CD14-positive monocyte (primary cell): ENCODE results near the gene SULF2. TPM values are rescaled to one million over a fixed set of nuclear protein-coding genes. Genes with fewer than 3 reads are reported as not detected.

Experiments
- DNase-seq, 3 donors: peaks; one replicate each; pipeline ENCODE4 v3.0.0-alpha.2; 2011 to 2022
- H2AFZ ChIP-seq: 2 replicates; pipeline ENCODE4 v1.6.0; 2012; ENCODE audit warnings: mild to moderate bottlenecking, low read depth, low read length, inconsistent platforms; ENCODE audit not compliant: insufficient read depth, poor library complexity, severe bottlenecking
- H3K27ac ChIP-seq, 2 donors: 1 replicate in 1 of 2; 2 replicates in 1 of 2; pipeline ENCODE4 v1.5.1; 2012 to 2013; ENCODE audit warnings: low read length in 2 of 2, control low read depth in 1 of 2, inconsistent platforms in 1 of 2, low read depth in 1 of 2, mild to moderate bottlenecking in 1 of 2
- H3K27me3 ChIP-seq, 2 donors: one replicate each; pipeline versions ENCODE4 v1.6.0 to v1.6.1; 2011 to 2013; ENCODE audit warnings: low read length in 2 of 2; ENCODE audit not compliant: control insufficient read depth in 2 of 2, insufficient read depth in 2 of 2
- H3K36me3 ChIP-seq, 2 donors: replicated peaks in 1 of 2; 1 replicate in 1 of 2; 2 replicates in 1 of 2; pipeline versions ENCODE4 v1.5.1 to v1.6.1; 2012 to 2013; ENCODE audit warnings: low read length in 2 of 2, control low read depth in 1 of 2, inconsistent platforms in 1 of 2, mild to moderate bottlenecking in 1 of 2; ENCODE audit not compliant: insufficient read depth in 2 of 2, control insufficient read depth in 1 of 2
- H3K4me1 ChIP-seq, 2 donors: 1 replicate in 1 of 2; 2 replicates in 1 of 2; pipeline versions ENCODE4 v1.5.1 to v1.6.1; 2012 to 2013; ENCODE audit warnings: low read length in 2 of 2, control low read depth in 1 of 2, inconsistent platforms in 1 of 2, mild to moderate bottlenecking in 1 of 2, moderate library complexity in 1 of 2; ENCODE audit not compliant: insufficient read depth in 2 of 2, control insufficient read depth in 1 of 2
- H3K4me2 ChIP-seq: replicated peaks from 2 replicates; pipeline ENCODE3; 2012; ENCODE audit warnings: low read length, moderate library complexity, mild to moderate bottlenecking; ENCODE audit not compliant: poor library complexity, severe bottlenecking; ENCODE audit errors: extremely low read depth
- H3K4me3 ChIP-seq, 3 experiments: fragments of 200-600 bp in 1 of 3; sonication (generic) in 1 of 3; replicated peaks in 1 of 3; 1 replicate in 2 of 3; 2 replicates in 1 of 3; pipeline ENCODE4 v1.5.1; 2011 to 2013; ENCODE audit warnings: low read length in 3 of 3, mild to moderate bottlenecking in 3 of 3, control low read depth in 2 of 3, low read depth in 2 of 3, inconsistent platforms in 1 of 3, moderate library complexity in 1 of 3
- H3K79me2 ChIP-seq: 2 replicates; pipeline ENCODE4 v1.6.0; 2012; ENCODE audit warnings: mild to moderate bottlenecking, control low read depth, inconsistent platforms, low read length, moderate library complexity; ENCODE audit not compliant: insufficient read depth
- H3K9ac ChIP-seq: 2 replicates; pipeline ENCODE4 v1.6.0; 2017; ENCODE audit warnings: low read length, mild to moderate bottlenecking; ENCODE audit not compliant: insufficient read depth, poor library complexity, severe bottlenecking
- H3K9me3 ChIP-seq, 2 donors: replicated peaks in 1 of 2; 1 replicate in 1 of 2; 2 replicates in 1 of 2; pipeline versions ENCODE4 v1.5.1 to v1.6.1; 2012 to 2013; ENCODE audit warnings: low read length in 2 of 2, control low read depth in 1 of 2; ENCODE audit not compliant: control insufficient read depth in 1 of 2, insufficient read depth in 1 of 2
- H4K20me1 ChIP-seq: 2 replicates; pipeline ENCODE4 v1.6.0; 2012; ENCODE audit warnings: mild to moderate bottlenecking, low read length, control low read depth, moderate library complexity; ENCODE audit not compliant: insufficient read depth
- H3K27ac Mint-ChIP-seq, 7 donors: one replicate each; pipeline ENCODE4 v1.8.0; 2020; ENCODE audit warnings: mild to moderate bottlenecking in 7 of 7, mixed read lengths in 7 of 7, moderate library complexity in 6 of 7, inconsistent platforms in 2 of 7
- H3K27me3 Mint-ChIP-seq, 3 donors: one replicate each; pipeline ENCODE4 v1.8.0; 2021 to 2022; ENCODE audit warnings: low read depth in 3 of 3, mild to moderate bottlenecking in 3 of 3, mixed read lengths in 3 of 3, moderate library complexity in 3 of 3, inconsistent platforms in 1 of 3
- H3K36me3 Mint-ChIP-seq, 2 donors: one replicate each; pipeline ENCODE4 v1.8.0; 2020; ENCODE audit warnings: mixed read lengths in 2 of 2, inconsistent platforms in 1 of 2, mild to moderate bottlenecking in 1 of 2
- H3K4me1 Mint-ChIP-seq: one replicate; pipeline ENCODE4 v1.8.0; 2020; ENCODE audit warnings: mild to moderate bottlenecking, mixed read lengths
- H3K4me3 Mint-ChIP-seq, 2 donors: one replicate each; pipeline ENCODE4 v1.8.0; 2020; ENCODE audit warnings: mild to moderate bottlenecking in 2 of 2, mixed read lengths in 2 of 2, moderate library complexity in 1 of 2
- H3K9me3 Mint-ChIP-seq, 7 donors: one replicate each; pipeline ENCODE4 v1.8.0; 2020 to 2022; ENCODE audit warnings: mixed read lengths in 7 of 7, mild to moderate bottlenecking in 6 of 7, moderate library complexity in 6 of 7, inconsistent platforms in 2 of 7
- WGBS: methylation state at CpG from one replicate; pipeline ENCODE4 v1.1.5; 2013; ENCODE audit warnings: missing lambda C conversion rate; ENCODE audit not compliant: insufficient coverage; 5-methylcytosine and 5-hydroxymethylcytosine counted together
- intact Hi-C, 2 donors: fragments of 100-400 bp; cut with micrococcal nuclease; formaldehyde crosslinking; loops; one replicate each; pipeline versions ENCODE4 v1.15.0 to v1.15.1; 2023
- polyA plus RNA-seq, 3 donors: library from polyadenylated mRNA; depleted of rRNA in 1 of 3; unstranded in 2 of 3; stranded (reverse) in 1 of 3; fragments of 300-500 nt in 2 of 3; fragments of >200 nt in 1 of 3; fragmentation: Illumina TruSeq in 2 of 3; gene quantifications; 1 replicate in 2 of 3; 2 replicates in 1 of 3; pipeline ENCODE4 v1.2.3, GENCODE V29; 2012 to 2021
- TF ChIP-seq, protein P1 (sequence below): fragments of 200-600 bp; IDR thresholded peaks from one replicate; pipeline ENCODE4 v1.8.0; 2022; ENCODE audit warnings: antibody characterized with exemption, mild to moderate bottlenecking

The SULF2 gene
- polyA plus RNA-seq, 3 donors = 60.3 to 156 (median 75.5) TPM

DNA sequence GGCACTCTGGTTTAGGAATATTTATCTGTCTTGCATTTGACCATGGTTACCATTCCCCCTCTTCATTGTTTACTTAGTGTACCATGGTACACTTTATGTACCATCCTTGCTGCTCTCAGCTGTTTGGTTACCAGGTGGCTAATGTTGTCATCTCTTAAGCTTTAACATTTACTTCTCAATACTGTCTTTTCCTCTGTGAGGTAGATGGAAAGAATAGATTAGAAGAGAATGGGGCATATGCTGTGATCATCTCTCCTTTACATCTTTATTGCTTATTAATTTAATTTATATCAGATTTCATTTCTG, 174.4 kb downstream of the SULF2 start:
- Mint-ChIP-seq H3K36me3 (peaks cover 10 to 33% of the 10 kb centered on the region in 2 donors), H3K27me3 (peaks cover 0 to 1% (median 0%) of the 10 kb centered on the region in 3 donors), H3K27ac (peak overlapping the region in 4 of 7 donors; percentile 28 to 86 (median 36)), H3K9me3 (no peaks in the 10 kb centered on the region), H3K4me1 (peaks cover 24% of the 10 kb centered on the region), H3K4me3 (no peak overlapping the region)
- H3K4me3 ChIP-seq = no peak overlapping the region
- no peaks in the 10 kb centered on the region for H3K9me3 ChIP-seq
- TF ChIP-seq, protein P1, sequence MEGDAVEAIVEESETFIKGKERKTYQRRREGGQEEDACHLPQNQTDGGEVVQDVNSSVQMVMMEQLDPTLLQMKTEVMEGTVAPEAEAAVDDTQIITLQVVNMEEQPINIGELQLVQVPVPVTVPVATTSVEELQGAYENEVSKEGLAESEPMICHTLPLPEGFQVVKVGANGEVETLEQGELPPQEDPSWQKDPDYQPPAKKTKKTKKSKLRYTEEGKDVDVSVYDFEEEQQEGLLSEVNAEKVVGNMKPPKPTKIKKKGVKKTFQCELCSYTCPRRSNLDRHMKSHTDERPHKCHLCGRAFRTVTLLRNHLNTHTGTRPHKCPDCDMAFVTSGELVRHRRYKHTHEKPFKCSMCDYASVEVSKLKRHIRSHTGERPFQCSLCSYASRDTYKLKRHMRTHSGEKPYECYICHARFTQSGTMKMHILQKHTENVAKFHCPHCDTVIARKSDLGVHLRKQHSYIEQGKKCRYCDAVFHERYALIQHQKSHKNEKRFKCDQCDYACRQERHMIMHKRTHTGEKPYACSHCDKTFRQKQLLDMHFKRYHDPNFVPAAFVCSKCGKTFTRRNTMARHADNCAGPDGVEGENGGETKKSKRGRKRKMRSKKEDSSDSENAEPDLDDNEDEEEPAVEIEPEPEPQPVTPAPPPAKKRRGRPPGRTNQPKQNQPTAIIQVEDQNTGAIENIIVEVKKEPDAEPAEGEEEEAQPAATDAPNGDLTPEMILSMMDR = no peak
- peaks cover 7 to 20% of the 10 kb centered on the region in 2 donors for H3K4me1 ChIP-seq
- no peaks in the 10 kb centered on the region for H3K27me3 ChIP-seq
- no peak overlapping the region for H2AFZ ChIP-seq
- H3K27ac ChIP-seq = peak overlapping the region in 1 of 2 donors; percentile 12
- H3K36me3 ChIP-seq = peaks cover 5 to 11% of the 10 kb centered on the region in 2 donors
- peaks cover 76% of the 10 kb centered on the region for H3K79me2 ChIP-seq
- intact Hi-C loops = loop anchor here (5.0 to 10.0 kb wide), 2 partner anchors 109 to 226 kb away; partner anchors contain the start of gene NCOA3 (in 1 of the 2)
- no peak overlapping the region for H3K4me2 ChIP-seq
- peaks cover 99% of the 10 kb centered on the region for H4K20me1 ChIP-seq
- H3K9ac ChIP-seq = no peak overlapping the region
- DNase-seq = no peak

DNA sequence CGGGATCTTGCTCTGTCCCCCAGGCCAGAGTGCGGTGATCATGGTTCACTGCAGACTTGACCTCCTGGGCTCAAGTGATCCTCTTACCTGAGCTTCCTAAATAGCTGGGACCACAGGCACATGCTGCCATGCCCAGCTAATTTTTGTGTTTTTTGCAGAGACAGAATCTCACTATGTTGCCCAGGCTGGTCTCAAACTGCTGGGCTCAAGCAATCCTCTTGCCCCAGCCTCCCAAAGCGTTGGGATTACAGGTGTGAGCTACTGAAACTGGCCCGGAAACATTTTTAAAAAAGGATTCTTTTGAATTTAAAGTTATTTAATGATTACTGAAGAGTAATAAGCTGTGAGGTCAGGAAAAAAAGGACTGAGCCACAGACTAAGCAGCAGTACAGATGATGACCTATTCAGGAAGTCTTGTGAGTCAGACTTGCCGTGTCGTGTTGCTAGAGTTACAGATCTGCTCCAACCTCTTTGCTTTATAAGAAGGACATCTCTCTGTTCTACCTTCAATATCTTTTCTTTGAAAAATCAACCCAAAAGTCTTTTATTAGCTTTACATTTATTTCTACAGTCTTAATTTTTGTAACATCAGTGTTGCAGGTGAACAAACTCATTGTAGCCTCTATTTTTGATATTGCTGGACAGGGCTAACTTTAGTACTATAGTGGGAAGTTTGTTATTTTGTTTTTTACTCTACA, 174.9 kb downstream of the SULF2 start:
- H3K4me3 ChIP-seq = no peak overlapping the region
- Mint-ChIP-seq H3K27me3 (peaks cover 0 to 1% (median 0%) of the 10 kb centered on the region in 3 donors), H3K36me3 (peaks cover 10 to 38% of the 10 kb centered on the region in 2 donors), H3K27ac (peak overlapping the region in 4 of 7 donors; percentile 43 to 86 (median 53)), H3K4me1 (peaks cover 24% of the 10 kb centered on the region), H3K4me3 (no peak overlapping the region), H3K9me3 (no peaks in the 10 kb centered on the region)
- DNase-seq = peak; percentile 39 to 69 (median 69)
- no peaks in the 10 kb centered on the region for H3K9me3 ChIP-seq
- no peak overlapping the region for H2AFZ ChIP-seq
- intact Hi-C loops = loop anchor here (5.0 to 10.0 kb wide), 2 partner anchors 108 to 226 kb away; partner anchors contain the start of gene NCOA3 (in 1 of the 2)
- 45% methylated on average over 5 of the region's 6 CpGs for WGBS
- no peak overlapping the region for H3K4me2 ChIP-seq
- H3K79me2 ChIP-seq = peaks cover 78% of the 10 kb centered on the region
- peaks cover 7 to 20% of the 10 kb centered on the region in 2 donors for H3K4me1 ChIP-seq
- no peaks in the 10 kb centered on the region for H3K27me3 ChIP-seq
- H4K20me1 ChIP-seq = peaks cover 100% of the 10 kb centered on the region
- H3K9ac ChIP-seq = no peak overlapping the region
- H3K36me3 ChIP-seq = peaks cover 5 to 13% of the 10 kb centered on the region in 2 donors
- peak overlapping the region; percentile 12 to 20 for H3K27ac ChIP-seq
- TF ChIP-seq, protein P1 = no peak
